Measurements from ENCODE around the gene NOL9. TPM values are rescaled to one million over a fixed set of nuclear protein-coding genes. Genes with fewer than 3 reads are reported as not detected.

NOL9 gene
- total RNA-seq, 3 donors from 2014 or later (not counting 1 experiment from before 2014, with no cell fraction given) = 40.7 to 53.3 (median 52.0) TPM

GRCh38 chr1:6577831-6578525, 23.7 kb upstream of the NOL9 start:
- Mint-ChIP-seq H3K4me3 (no peak overlapping the region), H3K9me3 (no peaks in the 10 kb centered on the region), H3K27ac (peak overlapping the region; percentile 94 to 99), H3K27me3 (ENCODE audit: low read depth in 2 of 2) (peaks cover 0 to under 1% of the 10 kb centered on the region in 2 donors), H3K36me3 (no peaks in the 10 kb centered on the region), H3K4me1 (peaks cover 8 to 35% of the 10 kb centered on the region in 2 donors)
- intact Hi-C loops (cut with micrococcal nuclease) = no loop called here
- no peak for TF ChIP-seq CTCF (IDR thresholded peaks at IDR 0.05)
- Histone ChIP-seq H3K9me3 (ENCODE audit: control insufficient read depth, insufficient read depth, low read length) (no peaks in the 10 kb centered on the region), H3K4me1 (ENCODE audit: control insufficient read depth, insufficient read depth, low read length) (peaks cover 35% of the 10 kb centered on the region), H3K27me3 (ENCODE audit: control insufficient read depth, insufficient read depth, low read length) (no peaks in the 10 kb centered on the region), H3K4me3 (ENCODE audit: low read length) (no peak overlapping the region), H3K27ac (ENCODE audit: low read length) (no peak overlapping the region), H3K36me3 (ENCODE audit: control insufficient read depth, insufficient read depth, low read length) (no peaks in the 10 kb centered on the region)
- 86% methylated on average over 6 of the region's 6 CpGs for WGBS (ENCODE audit: insufficient coverage)
- DNase-seq (no peak), ATAC-seq (no peak)

GRCh38 chr1:6574818-6575217, 20.5 kb upstream of the NOL9 start:
- H3K27ac ChIP-seq (ENCODE audit: low read length) = no peak overlapping the region
- no peak overlapping the region for H3K4me3 ChIP-seq (ENCODE audit: low read length)
- H3K9me3 Mint-ChIP-seq = no peaks in the 10 kb centered on the region
- WGBS (ENCODE audit: insufficient coverage) = 90% methylated on average over 14 of the region's 14 CpGs
- peaks cover 6 to 7% of the 10 kb centered on the region in 2 donors for H3K27me3 Mint-ChIP-seq (ENCODE audit: low read depth in 2 of 2)
- no peaks in the 10 kb centered on the region for H3K36me3 Mint-ChIP-seq
- DNase-seq (no peak), ATAC-seq (no peak)
- no peaks in the 10 kb centered on the region for H3K27me3 ChIP-seq (ENCODE audit: control insufficient read depth, insufficient read depth, low read length)
- no peaks in the 10 kb centered on the region for H3K36me3 ChIP-seq (ENCODE audit: control insufficient read depth, insufficient read depth, low read length)
- H3K27ac Mint-ChIP-seq = no peak overlapping the region
- H3K4me3 Mint-ChIP-seq = no peak overlapping the region
- no peaks in the 10 kb centered on the region for H3K9me3 ChIP-seq (ENCODE audit: control insufficient read depth, insufficient read depth, low read length)
- no peak for TF ChIP-seq CTCF (IDR thresholded peaks at IDR 0.05)
- peaks cover 0 to 10% of the 10 kb centered on the region in 2 donors for H3K4me1 Mint-ChIP-seq
- intact Hi-C loops (cut with micrococcal nuclease) = no loop called here
- H3K4me1 ChIP-seq (ENCODE audit: control insufficient read depth, insufficient read depth, low read length) = peaks cover 8% of the 10 kb centered on the region

- no peaks in the 10 kb centered on the region for H3K36me3 Mint-ChIP-seq
- Histone ChIP-seq H3K36me3 (ENCODE audit: control insufficient read depth, insufficient read depth, low read length) (no peaks in the 10 kb centered on the region), H3K27ac (ENCODE audit: low read length) (no peak overlapping the region), H3K9me3 (ENCODE audit: control insufficient read depth, insufficient read depth, low read length) (no peaks in the 10 kb centered on the region), H3K4me1 (ENCODE audit: control insufficient read depth, insufficient read depth, low read length) (peaks cover 2% of the 10 kb centered on the region), H3K27me3 (ENCODE audit: control insufficient read depth, insufficient read depth, low read length) (no peaks in the 10 kb centered on the region), H3K4me3 (ENCODE audit: low read length) (no peak overlapping the region)
- H3K27me3 Mint-ChIP-seq (ENCODE audit: low read depth in 2 of 2) = peaks cover 7 to 10% of the 10 kb centered on the region in 2 donors
- H3K27ac Mint-ChIP-seq = no peak overlapping the region
- no peaks in the 10 kb centered on the region for H3K9me3 Mint-ChIP-seq
- intact Hi-C loops (cut with micrococcal nuclease) = no loop called here
- peaks cover 0 to 3% of the 10 kb centered on the region in 2 donors for H3K4me1 Mint-ChIP-seq
- no peak for TF ChIP-seq CTCF (IDR thresholded peaks at IDR 0.05)
- 88% methylated on average over 8 of the region's 8 CpGs for WGBS (ENCODE audit: insufficient coverage)
- no peak overlapping the region for H3K4me3 Mint-ChIP-seq
- ATAC-seq = no peak
- no peak for DNase-seq
Observed at GRCh38 chr1:6574025-6574620, 19.8 kb upstream of the NOL9 start.

Measured in natural killer cell (primary cell).